Kidney glomerular epithelial cell (primary cell): ENCODE results near the gene ERVW-1.
A peak's percentile ranks its signal among the peaks of the same experiment; 100 is the strongest.
"Not testable (repeated sequence)": the region's sequence is repeated elsewhere in the genome, so short reads cannot be mapped to it uniquely, and the experiment has no call there.

Source experiments
- DNase-seq: peaks from one replicate; lab custom pipeline; 2025; lab: John Stamatoyannopoulos, UW

ERVW-1 gene

DNA sequence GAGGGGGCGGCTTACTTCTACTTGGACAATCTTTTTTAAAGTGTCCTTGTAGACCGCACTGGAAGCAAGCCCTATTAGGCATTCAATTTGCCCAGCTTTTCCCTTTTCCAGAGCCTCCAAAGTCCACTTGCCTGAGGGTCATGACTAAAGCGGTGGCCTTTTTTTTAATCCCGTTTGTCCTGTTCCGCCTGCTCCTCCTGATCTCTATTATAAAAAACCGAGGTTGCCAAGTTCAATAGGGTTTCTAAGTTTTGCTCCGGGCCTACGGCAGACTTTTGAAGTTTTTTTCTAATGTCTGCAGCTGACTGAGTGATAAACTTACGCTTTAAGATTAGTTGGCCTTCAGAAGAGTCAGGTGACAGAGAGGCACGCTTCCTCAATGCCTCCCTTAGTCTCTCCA lies 3.8 kb downstream of the ERVW-1 start:
- DNase-seq = not testable (repeated sequence)

DNA sequence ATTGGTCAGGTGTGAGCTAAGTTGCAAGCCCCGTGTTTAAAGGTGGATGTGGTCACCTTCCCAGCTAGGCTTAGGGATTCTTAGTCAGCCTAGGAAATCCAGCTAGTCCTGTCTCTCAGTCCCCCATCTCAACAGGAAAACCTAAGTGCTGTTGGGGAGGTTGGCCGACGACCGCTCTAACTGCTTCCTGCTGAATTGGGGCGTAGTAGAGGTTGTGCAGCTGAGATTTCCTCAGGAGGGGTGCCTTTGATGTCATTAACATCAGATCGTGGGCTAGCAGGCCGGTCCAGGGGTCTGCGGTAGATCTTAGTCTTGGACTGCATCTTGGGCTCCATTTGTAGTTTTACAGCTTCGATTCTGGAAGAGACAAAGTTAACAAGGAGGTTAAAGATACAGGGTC lies 9.2 kb downstream of the ERVW-1 start:
- not testable (repeated sequence) for DNase-seq

DNA sequence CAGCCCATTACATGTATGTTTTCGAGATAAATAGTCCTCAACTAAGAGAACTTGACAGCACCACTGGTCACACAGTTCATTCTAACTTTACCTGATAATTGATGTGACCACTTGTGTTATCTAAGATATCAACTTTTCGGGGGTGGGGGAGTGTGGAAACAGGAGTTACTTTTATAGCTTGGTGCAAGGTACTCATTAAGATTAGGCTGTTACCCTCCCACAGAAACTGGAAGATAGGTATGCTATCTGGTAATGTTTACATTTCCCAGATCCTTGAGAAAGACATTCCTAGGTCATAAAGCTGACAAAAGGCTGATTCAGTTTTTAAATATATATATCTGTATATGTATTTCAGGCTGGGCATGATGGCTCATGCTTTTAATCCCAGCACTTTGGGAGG lies 11.1 kb downstream of the ERVW-1 start:
- DNase-seq = no peak

DNA sequence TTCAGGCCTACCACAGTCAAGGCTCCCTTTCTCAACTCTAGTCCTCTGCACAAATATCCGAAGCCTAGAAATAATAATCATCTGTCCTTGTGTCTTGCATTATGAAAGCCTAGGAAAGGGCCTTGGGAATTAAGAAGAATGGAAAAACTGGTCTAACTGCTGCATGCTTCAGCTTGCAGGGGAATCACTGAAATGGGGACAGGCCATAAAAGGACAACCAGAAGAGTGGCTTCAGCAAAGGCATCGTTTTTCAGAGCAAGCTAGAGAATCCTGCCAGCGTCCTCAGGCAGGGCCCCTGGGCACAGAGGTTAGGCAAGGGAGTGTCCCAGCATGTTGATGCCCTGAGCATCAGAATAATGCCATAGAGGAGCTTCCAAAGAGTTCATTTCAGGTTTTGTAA lies 13.2 kb downstream of the ERVW-1 start:
- DNase-seq = no peak

DNA sequence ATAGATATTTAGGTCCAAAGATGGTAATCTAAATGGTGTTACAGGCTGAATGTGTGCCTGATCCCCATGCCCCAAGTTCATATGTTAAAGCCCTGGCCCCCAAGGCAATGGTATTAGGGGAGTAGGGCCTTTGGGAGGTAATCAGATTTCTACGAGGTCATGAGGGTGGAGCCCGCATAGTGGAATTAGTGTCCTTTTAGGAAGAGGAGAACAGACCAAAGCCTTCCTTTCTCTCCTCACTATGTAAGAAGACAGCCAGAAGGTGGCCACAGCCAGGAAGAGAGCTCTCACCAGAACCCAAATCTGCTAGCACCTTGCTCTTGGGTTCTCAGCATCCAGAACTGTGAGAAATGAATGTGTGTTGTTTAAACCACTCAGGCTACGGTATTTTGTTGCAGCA lies 15.2 kb downstream of the ERVW-1 start:
- DNase-seq = no peak

DNA sequence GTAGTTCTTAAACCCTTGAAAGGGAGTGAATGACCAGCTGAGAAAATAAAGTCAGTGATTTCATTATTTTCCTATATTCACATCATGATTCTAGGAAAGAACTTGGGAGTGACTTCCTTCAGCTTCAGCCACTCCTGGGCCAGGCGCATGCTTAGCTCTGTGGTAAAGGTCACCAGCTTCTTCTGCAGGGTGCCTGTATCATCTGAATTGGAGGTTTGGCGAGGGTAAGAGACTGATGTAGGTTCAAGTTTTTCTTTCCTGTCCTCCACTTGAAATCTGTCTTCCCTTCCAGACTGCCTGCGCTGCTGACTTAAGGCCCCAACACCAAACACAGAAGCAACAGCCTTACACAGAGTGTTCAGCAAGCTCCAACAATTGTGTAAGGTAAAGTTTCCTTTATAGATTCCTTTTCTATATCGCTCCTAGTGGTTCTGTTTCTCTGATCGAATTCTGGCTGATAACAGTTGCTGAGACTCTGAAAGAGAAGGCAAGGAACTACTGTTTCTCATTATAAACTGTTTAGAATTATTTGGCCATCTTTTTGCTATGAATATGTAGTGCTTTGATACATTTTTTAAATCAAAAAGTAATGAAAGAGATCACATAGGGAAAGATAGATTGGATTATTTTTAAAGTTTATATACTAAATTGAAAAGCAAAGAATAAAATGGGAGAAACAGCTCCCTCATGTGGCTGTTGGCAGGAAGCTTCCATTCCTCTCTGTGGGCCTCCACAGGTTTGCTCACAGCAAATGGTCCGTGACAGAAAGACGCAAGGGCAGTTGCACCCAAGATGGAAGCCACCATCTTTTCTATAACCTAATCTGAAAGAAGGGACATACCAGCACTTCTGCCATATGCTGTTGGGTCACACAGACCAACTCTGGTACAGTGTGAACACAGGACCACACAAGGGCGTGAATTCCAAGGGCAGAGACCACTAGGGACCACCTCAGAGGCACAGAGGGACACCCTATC lies 16.4 kb downstream of the ERVW-1 start:
- DNase-seq = peak; percentile 41

DNA sequence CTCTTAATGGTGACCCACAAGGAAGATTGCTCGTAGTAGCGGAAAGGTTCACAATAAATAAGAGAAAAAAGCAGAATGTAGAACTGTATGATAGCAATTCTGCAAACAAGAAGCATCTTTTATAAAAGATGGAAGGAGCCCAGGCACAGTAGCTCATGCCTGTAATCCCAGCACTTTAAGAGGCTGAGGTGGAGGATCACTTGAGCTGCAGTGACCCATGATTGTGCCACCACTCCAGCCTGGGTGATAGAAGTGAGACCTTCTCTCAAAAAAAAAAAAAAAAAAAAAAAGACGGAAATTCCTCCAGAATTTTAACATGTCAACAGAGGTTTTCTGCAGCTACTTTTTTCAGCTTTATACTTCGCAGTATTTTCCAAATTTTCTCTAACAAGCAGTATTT lies 17.2 kb downstream of the ERVW-1 start:
- DNase-seq = no peak

DNA sequence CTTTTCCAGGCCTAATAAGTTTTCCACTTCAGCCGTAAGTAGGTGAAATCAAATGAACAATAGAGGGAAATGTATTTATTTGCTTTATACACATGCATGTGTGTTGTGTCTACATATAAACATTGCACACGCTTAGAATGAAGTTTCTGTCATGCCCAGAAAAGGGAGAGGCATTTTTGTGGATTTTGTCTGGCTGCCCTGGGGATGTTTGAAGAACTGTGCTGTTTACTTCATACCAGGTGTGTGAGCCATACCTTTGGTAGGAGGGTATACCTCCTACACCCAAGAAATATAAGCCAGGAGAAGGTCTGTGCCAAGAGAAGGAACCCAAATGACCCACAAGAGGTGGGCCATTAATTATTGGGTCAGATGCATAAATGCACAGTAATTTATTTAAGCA lies 17.6 kb downstream of the ERVW-1 start:
- no peak for DNase-seq

DNA sequence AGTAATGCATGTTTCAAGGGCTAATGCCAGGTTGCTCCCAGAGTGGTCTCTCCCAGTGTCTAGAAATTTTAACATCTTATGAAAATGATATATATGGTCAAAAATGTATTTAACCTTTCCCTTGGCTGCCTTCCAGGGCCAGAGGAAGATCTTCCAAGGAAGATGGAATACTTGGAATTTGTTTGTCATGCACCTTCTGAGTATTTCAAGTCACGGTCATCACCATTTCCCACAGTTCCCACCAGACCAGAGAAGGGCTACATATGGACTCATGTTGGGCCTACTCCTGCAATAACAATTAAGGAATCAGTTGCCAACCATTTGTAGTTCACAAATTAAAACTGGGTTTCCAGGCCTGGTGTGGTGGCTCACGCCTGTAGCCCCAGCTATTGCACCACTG lies 21.5 kb downstream of the ERVW-1 start:
- no peak for DNase-seq

DNA sequence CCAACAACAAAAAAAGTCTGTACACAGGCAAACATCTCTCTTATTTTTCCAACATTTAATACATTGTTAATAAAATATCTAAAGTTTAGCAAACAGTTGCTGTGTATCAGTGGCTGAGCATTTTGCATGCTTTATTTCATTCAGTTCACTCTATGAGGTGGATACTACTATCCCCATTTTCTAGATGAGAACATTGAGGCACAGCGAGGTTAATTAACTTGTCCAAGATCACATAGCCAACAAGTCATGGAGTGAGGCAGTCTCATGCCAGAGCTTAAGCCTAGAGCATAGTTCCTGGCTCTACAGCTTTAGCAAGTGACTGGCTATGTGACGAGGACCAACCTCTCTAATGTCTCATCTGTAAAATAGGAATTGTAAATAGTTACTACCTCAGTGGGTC lies 26.1 kb downstream of the ERVW-1 start:
- no peak for DNase-seq

DNA sequence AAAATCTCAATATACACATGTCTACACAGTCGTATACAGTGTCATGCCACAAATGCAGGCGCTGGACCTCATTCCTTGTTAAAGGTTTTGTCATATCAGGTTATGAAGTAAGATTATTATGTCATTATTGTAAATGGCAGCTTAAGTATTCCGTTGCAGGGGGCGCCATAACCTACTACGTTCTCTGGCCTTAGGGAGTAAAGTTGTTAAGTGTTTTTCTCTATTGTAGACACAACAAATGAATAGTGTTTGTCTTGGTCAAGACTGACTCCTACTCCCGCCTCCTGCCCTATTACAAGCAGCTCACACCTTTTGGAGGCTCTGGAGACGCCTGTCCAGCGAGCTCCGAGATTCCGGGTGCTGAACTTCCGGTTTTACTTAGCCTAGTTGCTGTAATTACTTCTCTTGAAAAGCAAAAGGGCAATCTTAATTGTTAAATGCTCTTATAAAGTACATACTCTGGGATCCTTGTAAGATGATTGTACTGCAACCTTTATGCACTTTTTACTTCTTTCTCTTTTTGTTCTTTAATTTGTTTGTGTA lies 29.5 kb downstream of the ERVW-1 start:
- peak; percentile 66 for DNase-seq

DNA sequence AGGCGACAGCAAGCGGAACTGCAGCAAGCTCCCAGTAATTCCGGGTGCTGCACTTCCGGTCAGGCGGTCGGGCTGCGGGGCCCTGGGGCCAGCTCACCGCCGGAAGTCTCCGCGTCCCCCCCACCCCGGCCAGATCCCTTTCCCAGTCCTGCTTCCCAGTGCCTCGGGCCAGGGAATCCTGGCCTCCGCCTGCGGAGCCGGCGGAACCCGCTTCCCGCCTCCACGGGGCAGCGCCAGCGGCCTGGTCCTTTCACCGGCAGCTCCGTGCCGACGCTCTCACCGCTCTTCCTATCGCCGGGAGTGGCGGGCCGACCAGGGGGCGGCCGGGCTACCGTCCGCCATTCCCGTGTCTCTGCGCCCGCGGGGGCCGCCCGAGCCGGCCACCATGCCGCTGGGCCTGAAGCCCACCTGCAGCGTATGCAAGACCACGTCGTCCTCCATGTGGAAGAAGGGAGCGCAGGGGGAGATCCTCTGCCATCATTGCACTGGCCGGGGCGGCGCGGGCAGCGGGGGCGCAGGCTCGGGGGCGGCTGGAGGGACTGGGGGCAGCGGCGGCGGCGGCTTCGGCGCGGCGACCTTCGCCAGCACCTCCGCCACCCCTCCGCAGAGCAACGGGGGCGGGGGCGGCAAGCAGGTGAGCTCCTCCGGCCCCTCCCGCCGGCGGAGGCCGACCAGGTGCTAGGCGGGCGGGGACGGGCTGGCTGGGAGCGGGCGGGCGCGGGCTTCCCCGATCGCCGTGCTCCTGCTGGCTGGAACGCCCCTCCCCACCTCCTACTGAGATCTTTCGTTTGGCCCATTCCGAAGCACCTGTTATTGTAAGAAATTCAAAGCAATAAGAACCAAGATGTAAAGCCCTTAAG lies 30.2 kb downstream of the ERVW-1 start, which contains the start of gene GATAD1:
Gene GATAD1, plus strand, starts transcription at position 138 of the 860 bp plus-strand sequence. Its CDS starts 248 bp downstream, at position 386.
- DNase-seq = peak; percentile 87

DNA sequence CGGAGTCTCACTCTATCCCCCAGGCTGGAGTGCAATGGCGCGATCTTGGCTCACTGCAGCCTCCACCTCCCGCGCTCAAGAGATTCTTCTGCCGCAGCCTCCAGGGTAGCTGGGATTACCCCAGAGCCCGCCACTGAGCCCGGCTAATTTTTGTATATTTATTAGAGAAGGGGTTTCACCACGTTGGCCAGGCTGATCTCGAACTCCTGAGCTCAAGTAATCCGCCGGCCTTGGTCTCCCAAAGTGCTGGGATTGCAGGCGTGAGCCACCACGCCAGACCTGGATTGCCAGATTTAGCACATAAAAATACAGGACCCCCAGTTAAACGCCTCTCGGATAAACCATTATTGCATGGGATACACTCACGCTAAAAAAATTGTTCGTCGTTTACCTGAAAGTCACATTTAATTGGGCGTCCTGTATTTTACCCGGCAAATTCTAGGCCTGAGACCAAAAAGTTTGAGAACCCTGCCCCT lies 30.8 kb downstream of the ERVW-1 start:
- no peak for DNase-seq

DNA sequence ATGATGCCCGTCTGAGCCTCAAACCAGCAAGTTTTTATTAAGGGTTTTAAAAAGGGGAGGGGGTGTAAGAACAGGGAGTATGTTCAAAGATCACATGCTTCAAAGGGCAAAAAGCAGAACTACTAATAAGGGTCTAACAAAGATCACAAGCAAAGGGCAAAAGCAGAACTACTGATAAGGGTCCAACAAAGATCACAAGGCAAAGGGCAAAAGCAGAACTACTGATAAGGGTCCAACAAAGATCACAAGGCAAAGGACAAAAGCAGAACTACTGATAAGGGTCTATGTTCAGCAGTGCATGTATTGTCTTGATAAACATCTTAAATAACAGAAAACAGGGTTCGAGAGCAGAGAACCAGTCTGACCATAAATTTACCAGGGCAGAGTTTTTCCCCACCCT lies 35.0 kb downstream of the ERVW-1 start:
- not testable (repeated sequence) for DNase-seq

DNA sequence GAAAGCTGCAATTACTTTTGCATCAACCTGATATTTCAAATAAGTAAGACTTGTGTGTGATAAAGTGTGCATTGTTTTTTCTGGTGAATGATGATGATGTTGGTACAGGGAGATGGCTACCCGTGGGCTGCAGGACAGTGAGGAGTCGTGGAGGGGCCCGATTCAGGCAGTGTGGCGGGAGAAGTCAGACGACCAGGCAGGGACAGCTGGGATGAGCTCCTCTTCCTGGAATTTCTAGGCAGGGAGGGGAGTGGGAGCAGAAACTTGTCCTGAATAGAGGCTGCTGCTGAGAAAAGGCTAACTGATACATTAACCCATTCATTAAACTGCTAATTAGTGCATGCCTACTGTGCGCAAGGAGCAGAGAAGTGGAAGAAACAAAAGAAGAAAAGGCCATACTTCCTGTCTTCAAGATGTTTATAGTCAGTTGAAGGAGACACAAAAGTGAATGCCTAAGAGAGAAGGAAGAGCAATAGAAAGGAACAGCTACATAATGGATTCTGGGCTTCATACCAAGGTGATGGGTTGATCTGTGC lies 39.7 kb downstream of the ERVW-1 start:
- DNase-seq = no peak

DNA sequence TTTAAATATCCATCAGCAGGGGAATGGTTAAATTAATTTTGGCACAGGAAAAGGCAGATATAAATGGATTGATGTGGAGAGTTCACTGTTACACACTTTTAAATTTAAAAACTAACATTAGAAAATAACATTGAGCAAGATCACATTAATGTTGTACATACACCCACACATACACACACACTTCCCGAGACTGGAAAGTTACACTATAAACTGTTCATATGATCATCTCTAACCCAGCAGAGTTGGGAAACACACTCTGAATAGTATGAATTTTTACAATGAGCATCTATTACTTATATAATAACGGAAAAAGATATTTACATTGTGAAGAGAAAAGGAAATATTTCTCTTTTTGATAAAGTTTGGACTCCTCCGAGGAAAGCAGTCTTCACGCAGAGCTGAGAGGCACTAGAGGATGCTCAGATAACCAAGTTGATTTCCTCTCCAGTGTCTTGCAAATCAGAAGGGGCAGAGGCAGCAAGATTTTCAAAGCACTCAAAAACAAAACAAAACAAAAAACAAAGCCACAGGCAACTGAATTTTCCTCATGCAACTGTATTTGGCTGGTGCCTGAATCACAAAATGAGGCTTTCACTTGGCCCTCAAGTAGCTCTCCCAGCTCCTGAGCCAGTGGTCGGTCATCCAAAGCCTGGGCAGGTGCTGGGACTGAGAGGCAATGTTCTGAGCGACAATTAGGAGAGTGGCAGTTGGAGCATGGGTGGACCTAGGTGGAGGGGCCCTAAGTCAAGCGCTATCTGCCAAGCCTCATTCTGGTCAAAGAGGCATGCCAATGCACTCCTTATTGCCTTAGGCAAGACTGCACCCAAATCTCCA lies 40.9 kb downstream of the ERVW-1 start:
- DNase-seq = no peak

DNA sequence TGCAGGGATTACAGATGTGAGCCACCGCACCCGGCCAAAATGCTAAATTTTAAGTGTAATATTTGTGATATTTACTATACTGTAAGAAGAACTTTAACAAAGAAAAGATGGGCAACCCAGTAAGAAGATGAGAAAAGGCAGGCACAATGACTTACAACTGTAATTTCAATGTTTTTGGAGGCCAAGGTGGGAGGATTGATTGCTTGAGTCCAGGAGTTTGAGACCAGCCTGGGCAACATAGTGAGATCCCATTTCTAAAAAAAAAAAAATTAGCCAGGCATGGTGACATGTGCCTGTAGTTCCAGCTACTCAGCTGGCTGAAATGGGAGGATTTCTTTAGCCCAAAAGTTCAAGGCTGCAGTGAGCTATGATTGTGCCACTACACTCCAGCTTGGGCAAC lies 42.2 kb downstream of the ERVW-1 start:
- DNase-seq = no peak

DNA sequence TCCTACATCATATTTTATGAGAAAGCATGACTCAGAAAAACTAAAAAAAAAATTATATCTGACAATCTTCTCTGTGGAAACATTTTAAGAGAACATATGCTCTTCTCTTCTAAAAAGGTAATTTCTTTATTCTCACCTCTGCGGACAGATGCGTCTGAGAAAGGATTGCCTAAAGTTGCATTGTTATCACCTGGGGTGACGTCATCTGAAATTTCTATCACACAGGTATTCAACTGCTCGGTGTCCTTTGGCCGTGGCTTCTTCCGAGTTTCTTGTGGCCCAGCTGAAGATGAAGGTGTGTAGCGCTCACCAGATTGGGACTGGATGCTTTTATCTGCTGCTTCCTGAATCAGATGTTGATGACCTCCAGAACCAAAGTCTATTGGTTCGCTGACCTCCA lies 44.7 kb downstream of the ERVW-1 start:
- DNase-seq = no peak

DNA sequence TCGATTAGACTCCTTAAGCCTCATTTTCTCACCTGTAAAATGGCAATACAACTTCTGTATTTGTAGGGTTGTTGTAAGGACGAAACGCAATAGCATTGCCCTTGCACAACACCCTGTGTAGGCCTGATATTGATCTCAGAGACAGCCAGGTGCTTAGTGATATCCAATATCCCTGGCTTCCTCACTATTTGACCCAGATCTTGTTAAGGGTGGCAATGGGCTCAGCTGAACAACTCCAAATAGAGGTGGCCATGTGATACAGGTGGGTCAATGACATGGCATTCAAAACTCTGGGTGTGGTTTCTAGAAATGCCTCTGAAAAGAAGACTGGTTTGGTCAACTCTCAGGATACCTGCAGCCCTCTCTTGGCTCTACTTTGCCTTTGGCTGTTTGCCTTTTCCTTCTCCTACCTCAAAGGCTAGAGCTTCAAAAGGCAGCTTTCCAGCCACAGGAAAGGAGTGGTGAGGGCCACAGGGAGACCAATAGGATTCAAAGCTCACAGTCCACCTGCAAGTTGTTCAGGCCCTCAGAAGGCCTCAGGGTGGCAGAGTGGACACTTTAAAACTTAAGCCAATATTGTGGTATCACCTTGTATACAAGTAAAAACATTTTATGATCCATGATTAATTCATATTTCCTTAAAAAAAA lies 45.3 kb downstream of the ERVW-1 start:
- no peak for DNase-seq

DNA sequence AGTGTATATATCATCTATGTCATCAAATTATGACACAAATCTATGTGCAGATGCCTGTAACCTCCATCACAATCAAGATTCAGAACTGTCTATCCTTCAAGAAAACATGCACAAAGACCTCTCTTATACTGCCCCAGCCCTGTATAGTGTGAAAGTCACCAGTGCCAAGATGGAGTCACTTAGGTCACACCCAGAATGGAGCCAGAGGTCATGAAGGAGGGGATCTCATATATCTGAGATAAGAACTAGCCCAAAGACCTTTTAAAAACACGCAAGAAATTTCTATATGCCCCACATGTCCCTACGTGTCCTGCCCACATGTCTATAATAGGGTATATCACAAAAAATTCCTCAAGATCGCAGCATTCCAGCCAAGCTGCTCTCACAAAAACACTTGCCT lies 50.6 kb downstream of the ERVW-1 start:
- no peak for DNase-seq
